ENCODE results near the gene KRTAP10-3.
"Not testable (repeated sequence)": the region's sequence is repeated elsewhere in the genome, so short reads cannot be mapped to it uniquely, and the experiment has no call there.

KRTAP10-3 gene

GRCh38 chr21:44590897-44591800 lies 32.6 kb upstream of the KRTAP10-3 start:
- not testable (repeated sequence) for DNase-seq (ENCODE audit: low read depth in 2 of 2, low spot score in 1 of 2)

- no peak for DNase-seq (ENCODE audit: low read depth in 2 of 2, low spot score in 1 of 2)
Measured at GRCh38 chr21:44590311-44590721, 31.7 kb upstream of the KRTAP10-3 start.

- DNase-seq (ENCODE audit: low read depth in 2 of 2, low spot score in 1 of 2), result no peak
Measured at GRCh38 chr21:44589586-44590305, 31.2 kb upstream of the KRTAP10-3 start.

- no peak for DNase-seq (ENCODE audit: low read depth in 2 of 2, low spot score in 1 of 2)
Measured at GRCh38 chr21:44589094-44589493, 30.5 kb upstream of the KRTAP10-3 start.

- DNase-seq (ENCODE audit: low read depth in 2 of 2, low spot score in 1 of 2), result no peak
Measured at GRCh38 chr21:44585892-44586291, 27.3 kb upstream of the KRTAP10-3 start.

- DNase-seq (ENCODE audit: low read depth in 2 of 2, low spot score in 1 of 2), result no peak
Measured at GRCh38 chr21:44583800-44584147, 25.2 kb upstream of the KRTAP10-3 start.

GRCh38 chr21:44583089-44583799 lies 24.6 kb upstream of the KRTAP10-3 start:
- no peak for DNase-seq (ENCODE audit: low read depth in 2 of 2, low spot score in 1 of 2)

GRCh38 chr21:44582055-44582454 lies 23.5 kb upstream of the KRTAP10-3 start:
- no peak for DNase-seq (ENCODE audit: low read depth in 2 of 2, low spot score in 1 of 2)

GRCh38 chr21:44581158-44581557 lies 22.6 kb upstream of the KRTAP10-3 start:
- DNase-seq (ENCODE audit: low read depth in 2 of 2, low spot score in 1 of 2), result no peak

- not testable (repeated sequence) for DNase-seq (ENCODE audit: low read depth in 2 of 2, low spot score in 1 of 2)
Measured at GRCh38 chr21:44580231-44580821, 21.7 kb upstream of the KRTAP10-3 start, which contains the start of gene KRTAP10-5. Gene KRTAP10-5, minus strand, starts transcription at chr21:44580604. Its CDS starts 26 bp downstream, at chr21:44580578.

GRCh38 chr21:44579833-44580144 lies 21.2 kb upstream of the KRTAP10-3 start:
- DNase-seq (ENCODE audit: low read depth in 2 of 2, low spot score in 1 of 2), result no peak

- DNase-seq (ENCODE audit: low read depth in 2 of 2, low spot score in 1 of 2), result no peak
Measured at GRCh38 chr21:44579056-44579832, 20.6 kb upstream of the KRTAP10-3 start.

GRCh38 chr21:44578371-44579055 lies 19.9 kb upstream of the KRTAP10-3 start:
- DNase-seq (ENCODE audit: low read depth in 2 of 2, low spot score in 1 of 2), result no peak

GRCh38 chr21:44576025-44576420 lies 17.4 kb upstream of the KRTAP10-3 start:
- no peak for DNase-seq (ENCODE audit: low read depth in 2 of 2, low spot score in 1 of 2)

GRCh38 chr21:44575307-44576024 lies 16.9 kb upstream of the KRTAP10-3 start:
- no peak for DNase-seq (ENCODE audit: low read depth in 2 of 2, low spot score in 1 of 2)

- no peak for DNase-seq (ENCODE audit: low read depth in 2 of 2, low spot score in 1 of 2)
Measured at GRCh38 chr21:44574457-44575306, 16.1 kb upstream of the KRTAP10-3 start.

- not testable (repeated sequence) for DNase-seq (ENCODE audit: low read depth in 2 of 2, low spot score in 1 of 2)
Measured at GRCh38 chr21:44573630-44574456, 15.2 kb upstream of the KRTAP10-3 start, which contains the start of gene KRTAP10-4. Gene KRTAP10-4, plus strand, starts transcription at chr21:44573729. Its CDS starts 30 bp downstream, at chr21:44573759.
